Retinal pigment epithelial cell (primary cell): Measurements from ENCODE around the gene NR3C1.

Experiments
- DNase-seq: peaks from one replicate; pipeline ENCODE4 v3.0.0-alpha.2; 2010; ENCODE audit warnings: low read depth
- H3K4me3 ChIP-seq: 2 replicates; pipeline ENCODE4 v1.5.1; 2011; ENCODE audit warnings: mild to moderate bottlenecking, low read length, control low read depth, moderate library complexity
- CTCF ChIP-seq: conservative IDR thresholded peaks from 2 replicates; pipeline ENCODE4 v1.5.1; 2011; ENCODE audit warnings: low read depth, low read length, control low read depth, inconsistent platforms

Gene NR3C1

GRCh38 chr5:143390941-143391340, 12.5 kb downstream of the NR3C1 start:
- no peak for TF ChIP-seq CTCF
- H3K4me3 ChIP-seq = no peak overlapping the region
- DNase-seq = no peak

- no peak for TF ChIP-seq CTCF
Observed at GRCh38 chr5:143390258-143390657, 13.2 kb downstream of the NR3C1 start.

DNA sequence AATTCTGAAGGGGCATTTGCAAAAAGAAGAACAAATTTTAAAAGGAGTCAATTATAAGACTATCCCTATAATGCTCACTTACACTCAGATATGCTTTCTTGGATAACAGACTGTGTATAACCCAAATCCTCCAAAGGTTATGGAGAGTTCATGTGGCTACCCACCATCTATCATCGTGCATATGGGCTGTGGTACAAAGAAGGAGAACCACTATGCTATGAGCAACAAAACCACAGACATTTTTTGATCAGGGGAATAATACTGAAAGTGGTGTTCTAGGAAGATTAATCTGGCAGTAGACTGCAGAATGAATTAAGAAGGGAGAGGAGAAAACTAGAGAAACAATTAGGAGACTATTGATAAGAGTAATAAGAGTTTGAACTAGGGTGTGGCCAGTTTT, 16.8 kb downstream of the NR3C1 start:
- no peak for TF ChIP-seq CTCF
- DNase-seq = no peak
- no peak overlapping the region for H3K4me3 ChIP-seq

More at GRCh38 chr5:143390258-143390657, 13.2 kb downstream of the NR3C1 start:
- DNase-seq = no peak
- H3K4me3 ChIP-seq = no peak overlapping the region

DNA sequence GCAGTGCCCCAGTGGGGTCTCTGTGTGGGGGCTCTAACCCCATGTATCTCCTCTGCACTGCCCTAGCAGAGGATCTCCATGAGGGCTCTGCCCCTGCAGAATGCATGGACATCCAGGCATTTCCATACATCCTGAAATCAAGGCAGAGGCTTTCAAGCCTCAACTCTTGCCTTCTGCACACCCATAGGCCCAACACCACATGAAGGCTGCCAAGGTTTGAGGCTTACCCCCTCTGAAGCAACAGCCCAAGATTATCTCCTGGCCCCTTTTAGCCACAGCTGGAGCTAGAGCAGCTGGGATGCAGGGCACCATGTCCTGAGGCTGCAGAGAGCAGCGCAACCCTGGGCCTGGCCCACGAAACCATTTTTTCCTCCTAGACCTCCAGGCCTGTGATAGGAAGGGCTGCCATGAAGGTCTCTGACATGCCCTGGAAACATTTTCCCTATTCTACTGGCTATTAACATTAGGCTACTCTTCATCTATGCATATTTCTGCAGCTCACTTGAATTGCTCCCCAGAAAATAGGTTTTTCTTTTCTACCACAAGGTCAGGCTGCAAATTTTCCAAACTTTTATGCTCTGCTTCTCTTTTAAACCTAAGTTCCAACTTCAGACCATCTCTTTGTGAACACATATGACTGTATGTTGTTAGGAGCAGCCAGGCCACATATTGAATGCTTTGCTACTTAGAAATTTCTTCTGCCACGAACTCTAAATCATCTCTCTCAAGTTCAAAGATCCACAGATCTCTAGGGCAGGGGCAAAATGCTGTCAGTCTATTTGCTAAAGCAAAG, 18.4 kb downstream of the NR3C1 start:
- no peak for TF ChIP-seq CTCF
- DNase-seq = no peak
- no peak overlapping the region for H3K4me3 ChIP-seq

- TF ChIP-seq CTCF = no peak
- DNase-seq = no peak
- no peak overlapping the region for H3K4me3 ChIP-seq
Observed at GRCh38 chr5:143383988-143384387, 19.5 kb downstream of the NR3C1 start.

DNA sequence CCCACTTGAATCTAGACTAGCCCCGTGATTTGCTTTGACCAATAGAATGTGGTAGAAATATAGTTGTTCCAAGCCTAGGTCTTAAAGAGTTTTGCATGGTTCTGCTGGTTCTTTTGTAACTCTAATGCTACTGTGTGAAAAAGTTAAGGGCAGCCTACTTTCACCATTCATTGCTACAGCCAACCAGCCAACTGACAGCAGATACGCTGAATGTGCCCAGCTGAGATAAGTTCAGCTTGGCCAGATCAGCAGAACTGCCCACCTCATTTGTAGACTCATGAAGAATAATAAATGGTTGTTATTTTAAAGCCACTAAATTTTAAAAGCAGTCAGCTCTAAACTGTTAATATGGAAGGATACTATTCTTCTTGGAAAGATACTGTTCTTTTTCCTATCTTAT, 23.9 kb downstream of the NR3C1 start:
- no peak for DNase-seq
- no peak for TF ChIP-seq CTCF
- no peak overlapping the region for H3K4me3 ChIP-seq
